HepG2 (cell line): ENCODE data around the gene OPRM1. TPM values are rescaled to one million over a fixed set of nuclear protein-coding genes. Genes with fewer than 3 reads are reported as not detected.

Source experiments
- ATAC-seq: fragments of 200-7000 bp; cut with Tn5 transposase; 3 replicates; pipeline ENCODE4 v1.9.1; 2020; ENCODE audit warnings: mild to moderate bottlenecking, moderate library complexity
- BruUV-seq: library from RNA; stranded (reverse); fragments of 400-500 nt; replicated peaks from 2 replicates; lab custom pipeline; 2021; lab: Mats Ljungman, UMichigan
- CTCF ChIA-PET: fragments of 300-600 bp; formaldehyde crosslinking; extraction: SDS; loops from one replicate; lab custom pipeline; 2021; ENCODE audit warnings: low total read pairs, inconsistent platforms, low intra/inter-chr PET ratio; lab: Yijun Ruan, JAX
- POLR2A ChIA-PET: fragments of 350-600 bp; sonication (Branson Sonifier 250); formaldehyde crosslinking; loops from one replicate; lab custom pipeline; 2020; ENCODE audit warnings: antibody characterized with exemption, inconsistent platforms; lab: Yijun Ruan, JAX
- DNase-seq: peaks from one replicate; pipeline ENCODE4 v3.0.0-alpha.2; 2015; ENCODE audit warnings: low spot score
- FAIRE-seq: peaks from 3 replicates; lab custom pipeline; 2011; peaks lifted over from hg19 to GRCh38; lab: Jason Lieb, UNC
- H2AFZ ChIP-seq: one replicate; pipeline ENCODE4 v1.6.1; 2011; ENCODE audit warnings: low read length, inconsistent platforms
- H3K27ac ChIP-seq: fragments of 300-600 bp; 3 replicates; pipeline ENCODE4 v1.8.0; 2011; ENCODE audit warnings: mixed run types, mild to moderate bottlenecking, mixed read lengths, low read length, inconsistent platforms; ENCODE audit not compliant: insufficient read depth; ENCODE audit errors: extremely low read length
- H3K27me3 ChIP-seq, 2 experiments: fragments of 200-600 bp in 1 of 2; 2 replicates in 1 of 2; 3 replicates in 1 of 2; pipeline versions ENCODE4 v1.6.0 to v1.8.0; 2011; ENCODE audit warnings: low read length in 2 of 2, mild to moderate bottlenecking in 2 of 2, moderate library complexity in 2 of 2, inconsistent platforms in 1 of 2; ENCODE audit not compliant: insufficient read depth in 2 of 2, control insufficient read depth in 1 of 2
- H3K36me3 ChIP-seq, 2 experiments: fragments of 200-600 bp in 1 of 2; replicated peaks in 1 of 2; 2 replicates in 1 of 2; 3 replicates in 1 of 2; pipeline versions ENCODE4 v1.5.1 to v1.8.0; 2011; ENCODE audit warnings: low read length in 2 of 2, inconsistent platforms in 1 of 2; ENCODE audit not compliant: insufficient read depth in 2 of 2, control insufficient read depth in 1 of 2
- H3K4me1 ChIP-seq: 2 replicates; pipeline ENCODE4 v1.5.1; 2012; ENCODE audit warnings: low read length, inconsistent platforms; ENCODE audit not compliant: insufficient read depth
- H3K4me2 ChIP-seq: 2 replicates; pipeline ENCODE4 v1.6.0; 2011; ENCODE audit warnings: low read depth, low read length, inconsistent platforms
- H3K4me3 ChIP-seq, 3 experiments: fragments of 200-600 bp in 1 of 3; sonication (generic), shearing (Covaris generic) in 1 of 3; replicated peaks in 1 of 3; 2 replicates each; pipeline ENCODE4 v1.5.1; 2011 to 2016; ENCODE audit warnings: low read length in 3 of 3, inconsistent platforms in 2 of 3, low read depth in 2 of 3, mild to moderate bottlenecking in 2 of 3, control low read depth in 1 of 3, mixed read lengths in 1 of 3; ENCODE audit not compliant: insufficient read depth in 1 of 3
- H3K79me2 ChIP-seq: one replicate; pipeline ENCODE4 v1.6.1; 2011; ENCODE audit warnings: low read length, inconsistent platforms; ENCODE audit not compliant: insufficient read depth
- H3K9ac ChIP-seq: 2 replicates; pipeline ENCODE4 v1.6.0; 2011; ENCODE audit warnings: mild to moderate bottlenecking, low read depth, low read length, inconsistent platforms; ENCODE audit not compliant: insufficient read depth
- H3K9me3 ChIP-seq: 2 replicates; pipeline ENCODE4 v1.5.1; 2012; ENCODE audit warnings: mild to moderate bottlenecking, low read length
- H4K20me1 ChIP-seq: 2 replicates; pipeline ENCODE4 v1.6.0; 2011; ENCODE audit warnings: inconsistent platforms, mild to moderate bottlenecking, low read length, moderate library complexity; ENCODE audit not compliant: insufficient read depth
- ADNP ChIP-seq: sonication (generic); formaldehyde crosslinking; IDR thresholded peaks from 2 replicates; pipeline ENCODE4 v1.4.0; 2020; ENCODE audit warnings: missing genetic modification reagents
- CC2D1A ChIP-seq: sonication (generic); formaldehyde crosslinking; IDR thresholded peaks from 2 replicates; pipeline ENCODE4 v1.8.1; 2023; ENCODE audit warnings: mild to moderate bottlenecking, missing genetic modification reagents
- FOXA1 ChIP-seq, 2 experiments: fragments of 450-650 bp in 1 of 2; sonication (generic) in 1 of 2; formaldehyde crosslinking in 1 of 2; IDR thresholded peaks; 2 replicates each; pipeline versions ENCODE4 v1.4.0 to v1.6.1; 2016 to 2020; ENCODE audit warnings: missing genetic modification reagents in 1 of 2
- JUND ChIP-seq: sonication (generic); formaldehyde crosslinking; IDR thresholded peaks from 2 replicates; pipeline ENCODE4 v1.8.0; 2022; ENCODE audit warnings: mild to moderate bottlenecking, missing genetic modification reagents
- RFX3 ChIP-seq: IDR thresholded peaks from 2 replicates; pipeline ENCODE4 v1.6.1; 2016; ENCODE audit warnings: missing biosample characterization, missing genetic modification reagents
- SMAD9 ChIP-seq: sonication (generic); formaldehyde crosslinking; IDR thresholded peaks from 2 replicates; pipeline ENCODE4 v1.5.1; 2020; ENCODE audit warnings: mild to moderate bottlenecking, missing genetic modification reagents
- SRY ChIP-seq: sonication (generic); formaldehyde crosslinking; IDR thresholded peaks from 2 replicates; pipeline ENCODE4 v1.8.0; 2022; ENCODE audit warnings: mild to moderate bottlenecking, missing genetic modification reagents
- YEATS2 ChIP-seq: sonication (generic); formaldehyde crosslinking; IDR thresholded peaks from 2 replicates; pipeline ENCODE4 v1.4.0; 2020; ENCODE audit warnings: missing genetic modification reagents, borderline replicate concordance
- ZNF124 ChIP-seq: sonication (generic); formaldehyde crosslinking; IDR thresholded peaks from 2 replicates; pipeline ENCODE4 v1.4.0; 2020; ENCODE audit warnings: missing genetic modification reagents
- ZNF205 ChIP-seq: IDR thresholded peaks from 2 replicates; pipeline ENCODE4 v1.6.1; 2018; ENCODE audit warnings: missing biosample characterization, missing genetic modification reagents
- ZNF230 ChIP-seq: sonication (generic); formaldehyde crosslinking; IDR thresholded peaks from 2 replicates; pipeline ENCODE4 v1.4.0; 2020; ENCODE audit warnings: mild to moderate bottlenecking, missing genetic modification reagents
- ZNF839 ChIP-seq: sonication (generic); formaldehyde crosslinking; IDR thresholded peaks from 2 replicates; pipeline ENCODE4 v1.4.0; 2020; ENCODE audit warnings: missing genetic modification reagents, mild to moderate bottlenecking, borderline replicate concordance
- WGBS: methylation state at CpG from one replicate; pipeline ENCODE4 v1.1.6; 2017; ENCODE audit warnings: low lambda C conversion rate; 5-methylcytosine and 5-hydroxymethylcytosine counted together
- in situ Hi-C: cut with HindIII; loops from 2 replicates; pipeline ENCODE4 v1.10.0; 2017; ENCODE audit warnings: low pct_unique_long_range_greater_than_20kb; ENCODE audit not compliant: extremely low pct_ligation_motif_present
- intact Hi-C: fragments of 100-400 bp; cut with micrococcal nuclease; formaldehyde crosslinking; loops from one replicate; pipeline ENCODE4 v1.10.0; 2022; ENCODE audit not compliant: unreplicated experiment
- polyA plus RNA-seq, 8 experiments: library from polyadenylated mRNA; depleted of rRNA in 3 of 8; stranded (reverse) in 7 of 8; unstranded in 1 of 8; fragments of >200 nt; fragmentation: Illumina TruSeq in 4 of 8; extraction: Trizol in 4 of 8; gene quantifications; 2 replicates each; pipeline versions ENCODE4 v1.2.1 to v1.2.3, GENCODE V29; 2011 to 2016; ENCODE audit warnings: low read depth in 4 of 8, missing spikeins in 1 of 8, mixed read lengths in 1 of 8; ENCODE audit not compliant: insufficient read depth in 1 of 8
- total RNA-seq, 5 experiments: library from RNA; depleted of rRNA; stranded (reverse); fragments of >200 nt; fragmentation: Illumina TruSeq; extraction: Trizol; gene quantifications; 2 replicates each; pipeline ENCODE4 v1.2.3, GENCODE V29; 2016; ENCODE audit warnings: low read depth in 1 of 5
- TF ChIP-seq, protein P1 (sequence below): sonication (generic); formaldehyde crosslinking; IDR thresholded peaks from 2 replicates; pipeline ENCODE4 v1.4.0; 2020; ENCODE audit warnings: mild to moderate bottlenecking, missing genetic modification reagents
- TF ChIP-seq, protein P2 (sequence below): sonication (generic); formaldehyde crosslinking; conservative IDR thresholded peaks from 2 replicates; pipeline ENCODE4 v1.4.0; 2020; ENCODE audit warnings: mild to moderate bottlenecking, missing genetic modification reagents, moderate library complexity
- TF ChIP-seq, protein P3 (sequence below): sonication (generic); formaldehyde crosslinking; IDR thresholded peaks from 2 replicates; pipeline ENCODE4 v1.4.0; 2020; ENCODE audit warnings: missing genetic modification reagents

OPRM1 gene
- total and polyA plus RNA-seq, 2 of the 13 experiments (the other 11 are each of a cell fraction or from before 2014, with no cell fraction given), result not detected

DNA sequence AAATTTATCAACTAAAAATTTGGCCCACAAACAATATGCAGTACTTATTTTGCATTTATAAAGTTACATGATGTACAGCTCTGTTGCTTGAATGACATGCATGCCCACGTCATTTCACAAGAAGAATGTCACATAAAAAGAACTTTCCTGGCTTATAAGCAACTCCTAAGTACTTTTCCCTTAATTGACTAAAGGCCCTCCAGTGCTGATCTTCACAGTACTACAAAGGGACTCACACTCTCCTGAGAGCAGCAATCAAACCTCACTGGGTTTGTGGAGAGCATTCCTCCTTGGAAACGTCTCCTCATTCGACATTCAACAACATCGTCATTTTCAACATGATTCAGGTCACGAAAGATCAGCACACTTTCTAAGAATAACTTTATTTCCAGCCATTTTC is 206.5 kb downstream of the OPRM1 start:
- CTCF ChIA-PET, result no interaction called here
- no peaks in the 10 kb centered on the region for H3K79me2 ChIP-seq
- intact Hi-C loops, result no loop called here

More for the DNA sequence above, 206.5 kb downstream of the OPRM1 start:
- DNase-seq (no peak), FAIRE-seq (no peak)
- in situ Hi-C loops, result no loop called here
- Histone ChIP-seq H3K36me3 (no peaks in the 10 kb centered on the region), H3K4me2 (no peak overlapping the region)
- 12% methylated on average over 5 of the region's 5 CpGs for WGBS
- TF ChIP-seq, protein P1, sequence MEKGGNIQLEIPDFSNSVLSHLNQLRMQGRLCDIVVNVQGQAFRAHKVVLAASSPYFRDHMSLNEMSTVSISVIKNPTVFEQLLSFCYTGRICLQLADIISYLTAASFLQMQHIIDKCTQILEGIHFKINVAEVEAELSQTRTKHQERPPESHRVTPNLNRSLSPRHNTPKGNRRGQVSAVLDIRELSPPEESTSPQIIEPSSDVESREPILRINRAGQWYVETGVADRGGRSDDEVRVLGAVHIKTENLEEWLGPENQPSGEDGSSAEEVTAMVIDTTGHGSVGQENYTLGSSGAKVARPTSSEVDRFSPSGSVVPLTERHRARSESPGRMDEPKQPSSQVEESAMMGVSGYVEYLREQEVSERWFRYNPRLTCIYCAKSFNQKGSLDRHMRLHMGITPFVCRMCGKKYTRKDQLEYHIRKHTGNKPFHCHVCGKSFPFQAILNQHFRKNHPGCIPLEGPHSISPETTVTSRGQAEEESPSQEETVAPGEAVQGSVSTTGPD, result no peak
- TF ChIP-seq SRY (CRISPR knock-in tag) (no peak), RFX3 (no peak), FOXA1 (IDR thresholded peaks at IDR 0.05) (no peak), FOXA1 (CRISPR knock-in tag; IDR thresholded peaks at IDR 0.05) (no peak), ZNF124 (CRISPR knock-in tag) (no peak), ZNF205 (CRISPR knock-in tag) (no peak), ADNP (CRISPR knock-in tag) (no peak), SMAD9 (CRISPR knock-in tag) (no peak), JUND (CRISPR knock-in tag) (no peak), ZNF839 (CRISPR knock-in tag) (no peak), ZNF230 (no peak), CC2D1A (CRISPR knock-in tag) (no peak), YEATS2 (CRISPR knock-in tag) (no peak)
- TF ChIP-seq, protein P2, sequence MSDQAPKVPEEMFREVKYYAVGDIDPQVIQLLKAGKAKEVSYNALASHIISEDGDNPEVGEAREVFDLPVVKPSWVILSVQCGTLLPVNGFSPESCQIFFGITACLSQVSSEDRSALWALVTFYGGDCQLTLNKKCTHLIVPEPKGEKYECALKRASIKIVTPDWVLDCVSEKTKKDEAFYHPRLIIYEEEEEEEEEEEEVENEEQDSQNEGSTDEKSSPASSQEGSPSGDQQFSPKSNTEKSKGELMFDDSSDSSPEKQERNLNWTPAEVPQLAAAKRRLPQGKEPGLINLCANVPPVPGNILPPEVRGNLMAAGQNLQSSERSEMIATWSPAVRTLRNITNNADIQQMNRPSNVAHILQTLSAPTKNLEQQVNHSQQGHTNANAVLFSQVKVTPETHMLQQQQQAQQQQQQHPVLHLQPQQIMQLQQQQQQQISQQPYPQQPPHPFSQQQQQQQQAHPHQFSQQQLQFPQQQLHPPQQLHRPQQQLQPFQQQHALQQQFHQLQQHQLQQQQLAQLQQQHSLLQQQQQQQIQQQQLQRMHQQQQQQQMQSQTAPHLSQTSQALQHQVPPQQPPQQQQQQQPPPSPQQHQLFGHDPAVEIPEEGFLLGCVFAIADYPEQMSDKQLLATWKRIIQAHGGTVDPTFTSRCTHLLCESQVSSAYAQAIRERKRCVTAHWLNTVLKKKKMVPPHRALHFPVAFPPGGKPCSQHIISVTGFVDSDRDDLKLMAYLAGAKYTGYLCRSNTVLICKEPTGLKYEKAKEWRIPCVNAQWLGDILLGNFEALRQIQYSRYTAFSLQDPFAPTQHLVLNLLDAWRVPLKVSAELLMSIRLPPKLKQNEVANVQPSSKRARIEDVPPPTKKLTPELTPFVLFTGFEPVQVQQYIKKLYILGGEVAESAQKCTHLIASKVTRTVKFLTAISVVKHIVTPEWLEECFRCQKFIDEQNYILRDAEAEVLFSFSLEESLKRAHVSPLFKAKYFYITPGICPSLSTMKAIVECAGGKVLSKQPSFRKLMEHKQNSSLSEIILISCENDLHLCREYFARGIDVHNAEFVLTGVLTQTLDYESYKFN (CRISPR knock-in tag), result no peak
- TF ChIP-seq, protein P3, sequence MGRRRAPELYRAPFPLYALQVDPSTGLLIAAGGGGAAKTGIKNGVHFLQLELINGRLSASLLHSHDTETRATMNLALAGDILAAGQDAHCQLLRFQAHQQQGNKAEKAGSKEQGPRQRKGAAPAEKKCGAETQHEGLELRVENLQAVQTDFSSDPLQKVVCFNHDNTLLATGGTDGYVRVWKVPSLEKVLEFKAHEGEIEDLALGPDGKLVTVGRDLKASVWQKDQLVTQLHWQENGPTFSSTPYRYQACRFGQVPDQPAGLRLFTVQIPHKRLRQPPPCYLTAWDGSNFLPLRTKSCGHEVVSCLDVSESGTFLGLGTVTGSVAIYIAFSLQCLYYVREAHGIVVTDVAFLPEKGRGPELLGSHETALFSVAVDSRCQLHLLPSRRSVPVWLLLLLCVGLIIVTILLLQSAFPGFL (CRISPR knock-in tag), result no peak
- TF ChIP-seq, all 625 proteins: peak for 0
- Histone ChIP-seq H3K27ac (no peak overlapping the region), H3K27me3 (peaks cover 0 to 39% of the 10 kb centered on the region in 2 experiments; a peak in 2 of 5 replicates), H3K4me3 (no peak overlapping the region), H3K4me1 (no peaks in the 10 kb centered on the region), H3K9me3 (no peaks in the 10 kb centered on the region), H2AFZ (no peak overlapping the region), H4K20me1 (no peaks in the 10 kb centered on the region), H3K9ac (no peak overlapping the region)
- POLR2A ChIA-PET, result no interaction called here
- BruUV-seq, result no TSS peak
- ATAC-seq, result no peak
